ENCODE results near the gene NPFFR1. TPM values are rescaled to one million over a fixed set of nuclear protein-coding genes. Genes with fewer than 3 reads are reported as not detected.

The NPFFR1 gene
- total RNA-seq, 1 experiment from 2014 or later, result not detected

DNA sequence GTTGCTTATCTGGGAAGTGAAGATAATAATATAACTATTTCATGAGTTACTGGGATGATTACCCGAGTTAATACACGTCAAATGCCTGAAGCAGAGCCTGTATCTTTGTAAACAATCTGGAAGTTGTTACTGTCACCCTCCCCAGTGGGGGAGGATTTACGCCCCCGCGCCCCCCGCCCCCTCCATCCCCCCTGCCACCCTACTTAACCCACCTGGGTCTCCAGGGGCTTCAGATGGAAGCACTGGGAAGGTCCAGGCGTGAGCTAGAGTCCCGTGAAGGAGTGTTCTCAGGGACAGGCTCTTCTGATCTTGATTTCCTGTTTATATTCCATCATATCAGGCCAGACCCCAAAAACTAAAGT is 49.9 kb downstream of the NPFFR1 start:
- no peak for DNase-seq
- no CpG with 5 or more reads among the region's 8 CpGs for WGBS (ENCODE audit: extremely low coverage, insufficient read length, low lambda C conversion rate)

More for the DNA sequence above, 49.9 kb downstream of the NPFFR1 start:
- no peak overlapping the region for H4K5ac ChIP-seq (ENCODE audit: insufficient read length, low read depth, low read length)
- H3K4me3 Mint-ChIP-seq, result peak overlapping the region; percentile 86
- TF ChIP-seq, protein P1, sequence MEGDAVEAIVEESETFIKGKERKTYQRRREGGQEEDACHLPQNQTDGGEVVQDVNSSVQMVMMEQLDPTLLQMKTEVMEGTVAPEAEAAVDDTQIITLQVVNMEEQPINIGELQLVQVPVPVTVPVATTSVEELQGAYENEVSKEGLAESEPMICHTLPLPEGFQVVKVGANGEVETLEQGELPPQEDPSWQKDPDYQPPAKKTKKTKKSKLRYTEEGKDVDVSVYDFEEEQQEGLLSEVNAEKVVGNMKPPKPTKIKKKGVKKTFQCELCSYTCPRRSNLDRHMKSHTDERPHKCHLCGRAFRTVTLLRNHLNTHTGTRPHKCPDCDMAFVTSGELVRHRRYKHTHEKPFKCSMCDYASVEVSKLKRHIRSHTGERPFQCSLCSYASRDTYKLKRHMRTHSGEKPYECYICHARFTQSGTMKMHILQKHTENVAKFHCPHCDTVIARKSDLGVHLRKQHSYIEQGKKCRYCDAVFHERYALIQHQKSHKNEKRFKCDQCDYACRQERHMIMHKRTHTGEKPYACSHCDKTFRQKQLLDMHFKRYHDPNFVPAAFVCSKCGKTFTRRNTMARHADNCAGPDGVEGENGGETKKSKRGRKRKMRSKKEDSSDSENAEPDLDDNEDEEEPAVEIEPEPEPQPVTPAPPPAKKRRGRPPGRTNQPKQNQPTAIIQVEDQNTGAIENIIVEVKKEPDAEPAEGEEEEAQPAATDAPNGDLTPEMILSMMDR (conservative IDR thresholded peaks at IDR 0.05), result no peak
- no peaks in the 10 kb centered on the region for H3K4me1 ChIP-seq (ENCODE audit: insufficient read depth, low read length)
- no peak overlapping the region for H3K27ac ChIP-seq (ENCODE audit: insufficient read length, low read depth, low read length)
- no peaks in the 10 kb centered on the region for H3K79me1 ChIP-seq (ENCODE audit: insufficient read depth, low read depth, low read length, poor library complexity, severe bottlenecking)
- H4K91ac ChIP-seq (ENCODE audit: insufficient read length, low read depth, low read length), result no peak overlapping the region
- peaks cover 3% of the 10 kb centered on the region for H3K27me3 Mint-ChIP-seq (ENCODE audit: low read depth)
- H2BK5ac ChIP-seq (ENCODE audit: insufficient read length, low read length), result no peak overlapping the region
- H2BK20ac ChIP-seq (ENCODE audit: low read depth, low read length, poor library complexity, severe bottlenecking), result no peak overlapping the region
- no peak overlapping the region for H3T11ph ChIP-seq (ENCODE audit: low read length)
- H3K4me2 ChIP-seq (ENCODE audit: insufficient read depth, insufficient read length, low read length), result peak overlapping the region; percentile 85
- H3K23me2 ChIP-seq (ENCODE audit: insufficient read length, low read depth, low read length, poor library complexity, severe bottlenecking), result peaks cover 14% of the 10 kb centered on the region
- no peak overlapping the region for H3K14ac ChIP-seq (ENCODE audit: insufficient read depth, low read length)
- H3K36me3 Mint-ChIP-seq (ENCODE audit: insufficient read depth in 1 of 3, low read depth in 3 of 3), result peaks cover 9 to 28% (median 13%) of the 10 kb centered on the region in 3 experiments; a peak in 6 of 7 replicates
- peaks cover 5% of the 10 kb centered on the region; the same call in 1 of the 2 replicates for H3K79me2 ChIP-seq (ENCODE audit: insufficient read depth, low read length)
- H4K8ac ChIP-seq (replicated peaks; ENCODE audit: insufficient read length, low read depth, low read length), result no peak overlapping the region
- no peak overlapping the region for H2BK120ac ChIP-seq (ENCODE audit: low read depth, low read length, poor library complexity, severe bottlenecking)
- peaks cover 8 to 13% of the 10 kb centered on the region in 2 experiments for H3K4me1 Mint-ChIP-seq
- no peak overlapping the region for H3K4ac ChIP-seq (ENCODE audit: low read depth, low read length)
- H2BK12ac ChIP-seq (ENCODE audit: insufficient read length, low read depth, low read length), result no peak overlapping the region
- no peak overlapping the region for H2AK5ac ChIP-seq (ENCODE audit: insufficient read length, low read length)
- H3K23ac ChIP-seq (ENCODE audit: insufficient read length, low read depth, low read length), result no peak overlapping the region
- H3K27me3 ChIP-seq (ENCODE audit: insufficient read depth, low read length), result no peaks in the 10 kb centered on the region
- peak overlapping the region; percentile 3 for H3K18ac ChIP-seq (ENCODE audit: insufficient read length, low read depth, low read length)
- no peaks in the 10 kb centered on the region for H3K9me3 ChIP-seq (ENCODE audit: control insufficient read depth, low read depth, low read length)
- peaks cover 13 to 17% of the 10 kb centered on the region in 2 experiments for H3K9me3 Mint-ChIP-seq
- peak overlapping the region; percentile 25 for H2AFZ ChIP-seq (ENCODE audit: low read length)
- H2BK15ac ChIP-seq (ENCODE audit: low read depth, low read length), result no peak overlapping the region
- H3K9ac ChIP-seq (ENCODE audit: extremely low read depth, insufficient read length, low read length), result no peak overlapping the region
- no peaks in the 10 kb centered on the region for H4K20me1 ChIP-seq (ENCODE audit: control insufficient read depth, insufficient read depth, insufficient read length)
- H3K56ac ChIP-seq (ENCODE audit: insufficient read length, low read depth, low read length), result no peak overlapping the region
- H3K27ac Mint-ChIP-seq, result peak overlapping the region; percentile 91 to 96 (median 91); a peak in 4 of 7 replicates
